Neural progenitor cell (in vitro differentiated cells): Measurements from ENCODE around the gene CERK. TPM values are rescaled to one million over a fixed set of nuclear protein-coding genes. Genes with fewer than 3 reads are reported as not detected.

Experiments
- DNase-seq: peaks from one replicate; pipeline ENCODE4 v3.0.0-alpha.2; 2016; ENCODE audit warnings: low spot score
- H2AFZ ChIP-seq: fragments of 200-600 bp; sonication (generic); replicated peaks from 2 replicates; pipeline ENCODE4 v1.6.1; 2016; ENCODE audit warnings: antibody characterized with exemption
- H3F3A ChIP-seq: fragments of 200-600 bp; sonication (generic); 2 replicates; pipeline ENCODE4 v1.6.1; 2016; ENCODE audit warnings: antibody characterized with exemption, low read depth
- H3K27ac ChIP-seq: fragments of 200-600 bp; sonication (generic); 2 replicates; pipeline ENCODE4 v1.5.1; 2016; ENCODE audit warnings: mild to moderate bottlenecking
- H3K27me3 ChIP-seq: fragments of 200-600 bp; sonication (generic); 2 replicates; pipeline ENCODE4 v1.6.1; 2016; ENCODE audit warnings: mild to moderate bottlenecking, moderate library complexity
- H3K36me3 ChIP-seq: fragments of 200-600 bp; sonication (generic); 2 replicates; pipeline ENCODE4 v1.5.1; 2016
- H3K4me1 ChIP-seq: fragments of 200-600 bp; sonication (generic); 2 replicates; pipeline ENCODE4 v1.6.1; 2016; ENCODE audit warnings: mixed run types
- H3K4me2 ChIP-seq: fragments of 200-600 bp; sonication (generic); 2 replicates; pipeline ENCODE4 v1.6.1; 2016
- H3K4me3 ChIP-seq: fragments of 200-600 bp; sonication (generic); 2 replicates; pipeline ENCODE4 v1.5.1; 2016
- H3K79me2 ChIP-seq: fragments of 200-600 bp; sonication (generic); 2 replicates; pipeline ENCODE4 v1.6.1; 2016; ENCODE audit warnings: low read depth
- H3K9ac ChIP-seq: fragments of 200-600 bp; sonication (generic); 2 replicates; pipeline ENCODE4 v1.6.1; 2016
- H3K9me3 ChIP-seq: fragments of 200-600 bp; sonication (generic); 2 replicates; pipeline ENCODE4 v1.5.1; 2016; ENCODE audit warnings: low read depth
- H4K20me1 ChIP-seq: fragments of 200-600 bp; sonication (generic); 2 replicates; pipeline ENCODE4 v1.6.1; 2016; ENCODE audit warnings: low read depth
- H3K27ac Mint-ChIP-seq: 3 replicates; pipeline ENCODE4 v1.8.0; 2021; ENCODE audit warnings: mixed read lengths
- H3K27me3 Mint-ChIP-seq: 2 replicates; pipeline ENCODE4 v1.8.0; 2022; ENCODE audit warnings: low read depth, mild to moderate bottlenecking, inconsistent platforms, moderate library complexity, mixed read lengths; ENCODE audit not compliant: insufficient read depth
- H3K36me3 Mint-ChIP-seq: 3 replicates; pipeline ENCODE4 v1.8.0; 2021; ENCODE audit warnings: mixed read lengths
- H3K4me1 Mint-ChIP-seq: 3 replicates; pipeline ENCODE4 v1.8.0; 2021; ENCODE audit warnings: mixed read lengths
- H3K4me3 Mint-ChIP-seq: 3 replicates; pipeline ENCODE4 v1.8.0; 2021; ENCODE audit warnings: mild to moderate bottlenecking, moderate library complexity, mixed read lengths
- H3K9me3 Mint-ChIP-seq: 3 replicates; pipeline ENCODE4 v1.8.0; 2020; ENCODE audit warnings: mixed read lengths
- EZH2 ChIP-seq: fragments of 200-600 bp; sonication (generic); IDR thresholded peaks from 2 replicates; pipeline ENCODE4 v1.6.1; 2017; ENCODE audit warnings: antibody characterized with exemption, mild to moderate bottlenecking, moderate library complexity
- EZH2phosphoT487 ChIP-seq: fragments of 200-600 bp; sonication (generic); IDR thresholded peaks from 2 replicates; pipeline ENCODE4 v1.6.1; 2017; ENCODE audit warnings: antibody characterized with exemption
- total RNA-seq: library from RNA; depleted of rRNA; stranded (reverse); fragments of >200 nt; gene quantifications from 2 replicates; pipeline ENCODE4 v1.2.3, GENCODE V29; 2015; ENCODE audit warnings: low replicate concordance
- TF ChIP-seq, protein P1 (sequence below): fragments of 200-600 bp; sonication (generic); IDR thresholded peaks from 2 replicates; pipeline ENCODE4 v1.5.1; 2017; ENCODE audit warnings: antibody characterized with exemption, mild to moderate bottlenecking

The CERK gene
- total RNA-seq, 1 donor from 2014 or later = 53.6 TPM

DNA sequence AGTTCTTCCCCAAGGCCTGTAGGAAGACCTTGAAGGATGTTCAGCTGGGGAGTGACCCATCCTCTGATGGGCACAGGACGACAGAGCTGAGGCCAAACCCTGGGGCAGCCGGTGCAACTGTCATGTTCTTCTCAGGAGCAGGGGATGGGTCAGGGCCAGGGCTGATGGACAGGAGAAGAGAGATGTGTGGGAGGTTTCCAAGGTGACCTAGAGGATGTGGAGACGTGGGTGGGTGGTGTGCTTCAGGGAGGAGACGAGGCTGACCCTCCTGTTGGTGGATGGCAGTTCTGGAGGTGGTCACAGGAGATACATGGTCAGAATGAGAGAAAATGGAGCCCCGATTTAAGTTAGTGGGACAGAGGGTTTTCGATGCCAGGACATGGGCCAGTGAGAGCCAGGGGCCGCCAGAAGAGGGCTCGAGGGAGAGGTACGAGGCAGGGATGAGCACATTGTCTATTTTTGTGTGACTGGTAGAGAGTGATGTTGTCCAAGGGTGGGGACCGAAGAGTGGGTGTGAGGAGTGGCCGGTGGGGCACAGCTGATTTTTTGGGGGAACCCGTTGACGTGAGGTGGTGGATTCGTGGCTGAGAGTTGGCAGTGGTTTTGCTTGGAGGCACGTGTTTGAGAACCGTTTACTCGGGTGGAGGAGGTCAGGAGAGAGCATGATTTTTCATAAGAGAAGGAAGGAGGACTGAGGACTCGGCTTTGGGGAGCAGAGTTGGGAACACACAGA is 39.0 kb upstream of the CERK start:
- no peaks in the 10 kb centered on the region for H3F3A ChIP-seq
- no peaks in the 10 kb centered on the region for H3K9me3 ChIP-seq
- H3K4me2 ChIP-seq = no peak overlapping the region
- H4K20me1 ChIP-seq = peaks cover 20% of the 10 kb centered on the region
- Mint-ChIP-seq H3K36me3 (no peaks in the 10 kb centered on the region), H3K27ac (peak overlapping the region; percentile 7), H3K9me3 (no peaks in the 10 kb centered on the region), H3K4me1 (peaks cover 26% of the 10 kb centered on the region), H3K4me3 (no peak overlapping the region), H3K27me3 (peaks cover 6% of the 10 kb centered on the region)
- H3K79me2 ChIP-seq = peaks cover 70% of the 10 kb centered on the region
- H3K27me3 ChIP-seq = no peaks in the 10 kb centered on the region
- no peak overlapping the region for H3K27ac ChIP-seq
- TF ChIP-seq, protein P1, sequence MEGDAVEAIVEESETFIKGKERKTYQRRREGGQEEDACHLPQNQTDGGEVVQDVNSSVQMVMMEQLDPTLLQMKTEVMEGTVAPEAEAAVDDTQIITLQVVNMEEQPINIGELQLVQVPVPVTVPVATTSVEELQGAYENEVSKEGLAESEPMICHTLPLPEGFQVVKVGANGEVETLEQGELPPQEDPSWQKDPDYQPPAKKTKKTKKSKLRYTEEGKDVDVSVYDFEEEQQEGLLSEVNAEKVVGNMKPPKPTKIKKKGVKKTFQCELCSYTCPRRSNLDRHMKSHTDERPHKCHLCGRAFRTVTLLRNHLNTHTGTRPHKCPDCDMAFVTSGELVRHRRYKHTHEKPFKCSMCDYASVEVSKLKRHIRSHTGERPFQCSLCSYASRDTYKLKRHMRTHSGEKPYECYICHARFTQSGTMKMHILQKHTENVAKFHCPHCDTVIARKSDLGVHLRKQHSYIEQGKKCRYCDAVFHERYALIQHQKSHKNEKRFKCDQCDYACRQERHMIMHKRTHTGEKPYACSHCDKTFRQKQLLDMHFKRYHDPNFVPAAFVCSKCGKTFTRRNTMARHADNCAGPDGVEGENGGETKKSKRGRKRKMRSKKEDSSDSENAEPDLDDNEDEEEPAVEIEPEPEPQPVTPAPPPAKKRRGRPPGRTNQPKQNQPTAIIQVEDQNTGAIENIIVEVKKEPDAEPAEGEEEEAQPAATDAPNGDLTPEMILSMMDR = no peak
- TF ChIP-seq EZH2phosphoT487 = no peak
- no peak for TF ChIP-seq EZH2
- H2AFZ ChIP-seq = no peak overlapping the region
- no peak overlapping the region for H3K9ac ChIP-seq
- no peak for DNase-seq
- no peaks in the 10 kb centered on the region for H3K36me3 ChIP-seq
- no peaks in the 10 kb centered on the region for H3K4me1 ChIP-seq
- no peak overlapping the region for H3K4me3 ChIP-seq

DNA sequence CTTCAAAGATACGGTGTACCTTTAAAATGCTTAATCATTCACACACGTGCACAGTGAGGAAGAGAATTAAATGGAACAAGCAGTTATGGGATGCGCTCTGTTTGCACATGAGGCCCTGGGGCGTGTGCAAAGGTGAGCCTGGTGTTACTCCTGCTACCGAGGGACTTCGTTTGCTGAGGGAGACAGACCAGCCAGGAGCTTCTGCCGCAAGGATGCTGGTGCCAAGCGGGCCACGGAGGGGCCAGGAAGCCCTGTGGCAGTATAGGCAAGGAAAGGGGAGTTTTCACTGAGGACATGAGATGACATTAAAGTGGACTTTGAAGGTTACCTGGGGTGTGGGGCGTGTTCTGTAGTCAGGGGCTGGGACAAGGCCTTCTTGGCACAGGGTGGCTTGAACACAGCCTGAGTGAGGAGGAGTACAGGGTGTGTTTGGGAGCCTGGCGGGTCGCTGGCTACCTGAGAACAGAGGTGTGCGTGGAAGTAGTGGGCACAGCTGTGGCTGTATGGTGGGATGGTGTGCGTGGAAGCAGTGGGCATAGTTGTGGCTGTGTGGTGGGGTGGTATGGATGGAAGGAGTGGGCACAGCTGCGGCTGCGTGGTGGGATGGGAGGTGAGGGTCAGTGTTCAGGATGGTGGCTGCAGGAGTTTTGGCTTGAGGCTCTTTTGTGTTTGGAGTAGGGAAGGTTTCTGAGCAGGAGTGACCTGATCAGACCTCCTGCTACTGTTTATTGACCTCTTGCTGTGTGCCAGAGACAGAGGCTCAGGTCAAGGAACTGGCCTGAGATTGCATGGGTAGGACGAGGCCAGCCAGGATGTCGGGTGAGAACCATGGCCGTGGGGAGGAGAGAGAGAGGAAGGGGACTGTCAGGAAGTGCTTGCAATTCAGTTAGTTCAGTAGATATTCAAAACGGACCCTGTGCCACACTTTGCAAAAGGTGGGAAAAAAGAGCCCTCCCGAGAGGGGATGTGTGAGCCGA is 38.1 kb upstream of the CERK start:
- H3K79me2 ChIP-seq = peaks cover 68% of the 10 kb centered on the region
- no peaks in the 10 kb centered on the region for H3K36me3 ChIP-seq
- no peak overlapping the region for H3K4me3 ChIP-seq
- H4K20me1 ChIP-seq = peaks cover 20% of the 10 kb centered on the region
- no peaks in the 10 kb centered on the region for H3K9me3 ChIP-seq
- no peak overlapping the region for H2AFZ ChIP-seq
- H3F3A ChIP-seq = peaks cover 3% of the 10 kb centered on the region
- Mint-ChIP-seq H3K4me1 (peaks cover 26% of the 10 kb centered on the region), H3K9me3 (no peaks in the 10 kb centered on the region), H3K27me3 (peaks cover 6% of the 10 kb centered on the region), H3K36me3 (no peaks in the 10 kb centered on the region), H3K27ac (peak overlapping the region; percentile 40), H3K4me3 (no peak overlapping the region)
- H3K4me1 ChIP-seq = no peaks in the 10 kb centered on the region
- no peaks in the 10 kb centered on the region for H3K27me3 ChIP-seq
- H3K9ac ChIP-seq = no peak overlapping the region
- TF ChIP-seq EZH2phosphoT487 = no peak
- H3K4me2 ChIP-seq = no peak overlapping the region
- H3K27ac ChIP-seq = no peak overlapping the region
- no peak for DNase-seq

DNA sequence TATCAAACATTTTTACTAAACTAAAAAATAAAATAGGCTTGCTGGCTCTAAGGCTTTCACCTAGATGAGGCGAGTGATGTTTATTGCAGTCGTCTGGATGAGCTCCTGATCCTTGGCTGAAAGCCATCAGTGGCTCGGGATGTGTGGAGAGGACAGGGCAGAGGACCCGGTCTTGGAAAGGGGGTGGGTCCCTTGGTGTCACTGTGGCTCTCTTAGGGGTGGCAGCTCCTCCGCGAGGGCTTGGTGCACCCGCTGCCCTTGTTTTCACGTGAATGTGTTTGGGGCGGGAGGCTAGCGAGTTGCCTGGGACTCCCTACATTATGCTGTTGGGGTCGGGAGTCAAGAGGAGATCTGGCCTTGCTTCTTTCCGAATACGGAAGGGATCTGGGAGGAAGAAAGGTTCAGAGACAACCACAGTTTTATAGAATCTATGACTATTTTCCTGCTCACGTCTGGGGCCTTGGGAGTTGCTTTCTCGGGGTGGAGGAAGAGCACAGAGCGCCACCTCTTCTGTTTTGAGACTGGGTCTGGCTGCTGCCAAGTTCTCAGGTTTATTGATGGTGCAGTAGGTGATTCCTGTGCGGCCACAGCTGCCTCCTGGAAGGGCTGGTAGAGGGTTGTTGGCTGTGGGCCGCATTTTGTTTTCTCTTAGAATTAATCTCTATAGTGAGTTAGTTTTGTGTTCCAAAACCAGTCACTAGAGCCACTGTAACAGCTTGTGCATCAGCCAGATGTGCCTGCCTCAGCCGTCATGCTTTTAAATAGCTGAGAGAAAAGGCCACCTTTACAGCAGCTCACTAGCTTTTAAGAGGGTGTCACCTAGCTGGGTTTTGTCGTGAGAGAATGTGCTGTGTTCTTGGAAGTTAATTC is 37.2 kb upstream of the CERK start:
- H3K9me3 ChIP-seq = no peaks in the 10 kb centered on the region
- H3K4me2 ChIP-seq = no peak overlapping the region
- no peak overlapping the region for H3K4me3 ChIP-seq
- H3K27me3 ChIP-seq = no peaks in the 10 kb centered on the region
- Mint-ChIP-seq H3K36me3 (no peaks in the 10 kb centered on the region), H3K4me1 (peaks cover 26% of the 10 kb centered on the region), H3K27me3 (peaks cover 6% of the 10 kb centered on the region), H3K27ac (peak overlapping the region; percentile 76), H3K4me3 (no peak overlapping the region), H3K9me3 (no peaks in the 10 kb centered on the region)
- TF ChIP-seq EZH2phosphoT487 (no peak), EZH2 (no peak)
- TF ChIP-seq, protein P1 = no peak
- H3K9ac ChIP-seq = no peak overlapping the region
- H3K36me3 ChIP-seq = no peaks in the 10 kb centered on the region
- no peak overlapping the region for H2AFZ ChIP-seq
- H3K4me1 ChIP-seq = no peaks in the 10 kb centered on the region
- H3K79me2 ChIP-seq = peaks cover 73% of the 10 kb centered on the region
- H3K27ac ChIP-seq = no peak overlapping the region
- DNase-seq = no peak
- H4K20me1 ChIP-seq = peaks cover 17% of the 10 kb centered on the region
- peaks cover 3% of the 10 kb centered on the region for H3F3A ChIP-seq
